Thyroid gland (tissue), 4 donors: ENCODE results near the gene PROM1.
A peak's percentile ranks its signal among the peaks of the same experiment; 100 is the strongest.

Experiments used
- CTCF ChIP-seq, 6 experiments: fragments of 200-600 bp in 3 of 6; fragments of 450-650 bp in 3 of 6; sonication (generic) in 3 of 6; IDR thresholded peaks; one replicate each; pipeline ENCODE4 v1.5.1; 2016 to 2019; ENCODE audit warnings: antibody characterized with exemption in 6 of 6, mild to moderate bottlenecking in 2 of 6, inconsistent platforms in 1 of 6, moderate library complexity in 1 of 6
- POLR2A ChIP-seq, 2 donors: fragments of 450-650 bp; IDR thresholded peaks; one replicate each; pipeline ENCODE4 v1.6.1; 2017; ENCODE audit warnings: antibody characterized with exemption in 2 of 2, mild to moderate bottlenecking in 2 of 2, moderate library complexity in 1 of 2

GRCh38 chr4:16122308-16122711 is 38.5 kb upstream of the PROM1 start:
- TF ChIP-seq POLR2A (IDR thresholded peaks at IDR 0.05) (peak in 1 of 2 donors; percentile 42), CTCF (IDR thresholded peaks at IDR 0.05) (no peak)
